22Rv1 (cell line): ENCODE measurements around the gene BYSL.

Experiments used
- H3K27ac ChIP-seq: fragments of 450-650 bp; 2 replicates; pipeline ENCODE4 v1.5.1; 2017
- ZFX ChIP-seq: fragments of 450-650 bp; IDR thresholded peaks from 2 replicates; pipeline ENCODE4 v1.6.1; 2017; ENCODE audit warnings: antibody characterized with exemption, borderline replicate concordance
- TF ChIP-seq, protein P1 (sequence below): fragments of 450-650 bp; IDR thresholded peaks from 2 replicates; pipeline ENCODE4 v1.5.1; 2017; ENCODE audit warnings: mild to moderate bottlenecking

Gene BYSL

DNA sequence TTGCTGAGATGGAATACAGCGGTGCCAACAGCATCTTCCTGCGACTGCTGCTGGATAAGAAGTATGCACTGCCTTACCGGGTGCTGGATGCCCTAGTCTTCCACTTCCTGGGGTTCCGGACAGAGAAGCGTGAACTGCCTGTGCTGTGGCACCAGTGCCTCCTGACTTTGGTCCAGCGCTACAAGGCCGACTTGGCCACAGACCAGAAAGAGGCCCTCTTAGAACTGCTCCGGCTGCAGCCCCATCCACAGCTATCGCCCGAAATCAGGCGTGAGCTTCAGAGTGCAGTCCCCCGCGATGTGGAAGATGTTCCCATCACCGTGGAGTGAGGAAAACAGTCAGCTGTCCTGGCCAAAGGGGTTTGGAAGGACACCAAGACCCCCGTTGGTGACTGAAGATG, 11.1 kb downstream of the BYSL start:
- H3K27ac ChIP-seq, result no peak overlapping the region
- TF ChIP-seq ZFX, result no peak
- TF ChIP-seq, protein P1, sequence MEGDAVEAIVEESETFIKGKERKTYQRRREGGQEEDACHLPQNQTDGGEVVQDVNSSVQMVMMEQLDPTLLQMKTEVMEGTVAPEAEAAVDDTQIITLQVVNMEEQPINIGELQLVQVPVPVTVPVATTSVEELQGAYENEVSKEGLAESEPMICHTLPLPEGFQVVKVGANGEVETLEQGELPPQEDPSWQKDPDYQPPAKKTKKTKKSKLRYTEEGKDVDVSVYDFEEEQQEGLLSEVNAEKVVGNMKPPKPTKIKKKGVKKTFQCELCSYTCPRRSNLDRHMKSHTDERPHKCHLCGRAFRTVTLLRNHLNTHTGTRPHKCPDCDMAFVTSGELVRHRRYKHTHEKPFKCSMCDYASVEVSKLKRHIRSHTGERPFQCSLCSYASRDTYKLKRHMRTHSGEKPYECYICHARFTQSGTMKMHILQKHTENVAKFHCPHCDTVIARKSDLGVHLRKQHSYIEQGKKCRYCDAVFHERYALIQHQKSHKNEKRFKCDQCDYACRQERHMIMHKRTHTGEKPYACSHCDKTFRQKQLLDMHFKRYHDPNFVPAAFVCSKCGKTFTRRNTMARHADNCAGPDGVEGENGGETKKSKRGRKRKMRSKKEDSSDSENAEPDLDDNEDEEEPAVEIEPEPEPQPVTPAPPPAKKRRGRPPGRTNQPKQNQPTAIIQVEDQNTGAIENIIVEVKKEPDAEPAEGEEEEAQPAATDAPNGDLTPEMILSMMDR, result no peak

DNA sequence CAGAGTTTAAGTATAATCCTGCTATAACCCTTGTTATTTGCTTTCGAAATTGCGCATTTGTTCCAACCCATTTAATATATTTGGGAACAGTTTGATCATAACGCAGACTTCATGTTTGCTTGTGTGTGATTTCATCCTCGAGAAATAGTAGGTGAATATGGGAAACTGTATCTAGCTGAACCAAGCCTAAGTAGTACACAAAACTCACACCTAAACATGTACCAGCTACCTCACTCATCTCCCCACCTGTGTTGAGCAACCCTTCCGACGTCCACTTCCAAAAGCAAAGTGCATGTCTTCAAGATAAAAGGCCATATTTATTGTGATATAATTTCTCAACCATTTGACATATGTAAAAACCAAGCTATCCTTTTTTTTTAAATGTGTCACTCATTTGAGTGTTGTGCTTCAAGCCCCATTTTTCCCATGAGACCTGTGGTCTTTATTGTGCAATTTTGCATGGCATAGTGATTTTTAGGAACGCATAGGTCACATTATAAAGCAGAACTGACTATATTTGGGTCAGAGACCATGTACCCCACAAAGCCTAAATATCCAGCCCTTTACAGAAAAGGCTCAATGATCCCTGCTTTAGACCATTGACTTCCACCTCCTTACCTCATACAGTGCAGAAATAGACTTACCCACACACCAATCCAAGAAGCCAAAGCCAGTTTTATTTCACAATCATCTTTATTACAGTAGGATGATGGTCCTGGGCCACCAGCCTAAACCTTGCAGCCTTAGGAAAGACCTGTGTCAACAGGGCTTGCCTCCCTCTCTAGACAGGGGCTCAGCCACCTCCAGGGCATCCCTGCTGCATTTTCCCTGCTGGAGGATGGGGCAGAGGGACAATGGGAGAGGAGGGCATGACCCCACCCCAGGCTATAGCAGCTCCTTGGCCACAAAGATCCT, 13.2 kb downstream of the BYSL start:
- TF ChIP-seq ZFX, result no peak
- TF ChIP-seq, protein P1, result no peak
- H3K27ac ChIP-seq, result no peak overlapping the region

DNA sequence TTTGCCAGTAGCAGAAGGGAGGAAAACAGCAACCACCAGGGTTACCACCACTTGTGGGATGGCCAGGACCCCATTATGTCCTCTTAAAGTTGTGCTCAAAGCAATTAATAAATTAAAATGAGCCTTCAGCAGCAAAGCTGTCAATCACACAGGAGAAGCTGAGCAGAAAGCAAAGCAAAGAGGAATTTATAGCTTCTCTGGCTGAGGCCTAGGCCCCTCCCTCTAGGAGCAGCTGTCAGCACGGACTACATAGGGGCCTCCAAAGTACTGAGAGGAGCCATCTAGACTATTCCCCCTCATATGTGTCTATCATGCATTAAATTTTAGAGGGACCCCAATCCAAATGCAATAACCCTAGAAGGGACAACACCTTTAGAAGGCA, 13.9 kb downstream of the BYSL start:
- no peak overlapping the region for H3K27ac ChIP-seq
- no peak for TF ChIP-seq ZFX
- TF ChIP-seq, protein P1, result no peak

DNA sequence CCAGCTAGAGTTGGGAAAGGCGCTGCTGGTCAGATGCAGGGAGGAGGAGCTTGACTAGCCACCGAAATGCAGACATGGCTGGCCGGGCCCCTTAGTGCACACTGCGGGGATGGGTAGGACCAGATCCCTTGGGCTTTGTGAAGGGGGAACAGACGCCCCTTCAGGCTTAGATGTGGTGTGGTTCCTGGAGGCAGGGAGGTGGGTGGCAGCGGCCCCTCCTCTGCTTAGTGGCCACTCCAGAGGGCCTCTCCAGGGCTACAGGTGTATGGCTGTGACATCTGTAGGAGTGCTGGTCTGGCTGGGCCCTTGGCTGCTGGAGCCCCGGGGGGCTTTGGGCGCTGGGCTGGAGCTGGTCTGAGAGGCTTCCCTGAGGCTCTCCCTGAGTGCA, 14.4 kb downstream of the BYSL start:
- no peak overlapping the region; the same call in 1 of the 2 replicates for H3K27ac ChIP-seq
- TF ChIP-seq ZFX, result no peak
- TF ChIP-seq, protein P1, result no peak

DNA sequence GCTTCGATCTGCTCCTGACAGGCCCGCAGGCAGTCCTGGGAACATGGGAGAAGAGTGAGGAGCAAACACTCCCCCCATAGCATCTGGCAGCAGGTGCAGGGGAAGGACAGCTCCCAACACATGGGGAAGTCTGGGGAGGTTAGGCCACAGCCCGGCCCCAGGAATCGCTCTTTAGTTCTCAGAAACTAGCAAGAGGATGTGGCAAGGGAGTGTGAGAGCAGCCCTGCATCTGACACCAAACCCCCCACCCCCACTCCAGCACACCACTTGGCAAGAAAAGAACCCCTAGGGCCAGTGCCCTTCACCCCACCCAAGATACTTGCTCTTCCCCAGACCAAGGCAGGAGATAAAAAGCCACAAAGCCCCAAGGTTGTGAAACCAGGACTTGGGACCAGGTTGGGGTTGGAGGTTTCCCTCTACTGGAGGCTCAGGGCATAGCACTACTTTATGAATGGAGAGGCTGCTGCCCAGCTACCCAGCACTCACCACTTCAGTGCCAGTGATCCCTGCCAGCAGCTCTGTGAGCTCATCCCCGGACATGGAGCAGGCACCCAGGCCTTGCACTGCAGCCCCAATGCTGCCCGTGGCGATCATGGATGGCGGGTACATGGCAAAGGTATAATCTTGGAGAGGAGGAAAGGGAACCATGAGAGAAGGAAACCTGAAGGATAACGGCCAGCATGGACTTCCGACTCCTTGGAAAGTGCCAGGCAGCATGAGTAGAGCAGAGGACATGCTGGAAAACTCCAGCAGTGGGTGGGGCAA, 15.0 kb downstream of the BYSL start:
- no peak overlapping the region; the same call in 1 of the 2 replicates for H3K27ac ChIP-seq
- TF ChIP-seq, protein P1, result peak; percentile 88
- no peak for TF ChIP-seq ZFX

DNA sequence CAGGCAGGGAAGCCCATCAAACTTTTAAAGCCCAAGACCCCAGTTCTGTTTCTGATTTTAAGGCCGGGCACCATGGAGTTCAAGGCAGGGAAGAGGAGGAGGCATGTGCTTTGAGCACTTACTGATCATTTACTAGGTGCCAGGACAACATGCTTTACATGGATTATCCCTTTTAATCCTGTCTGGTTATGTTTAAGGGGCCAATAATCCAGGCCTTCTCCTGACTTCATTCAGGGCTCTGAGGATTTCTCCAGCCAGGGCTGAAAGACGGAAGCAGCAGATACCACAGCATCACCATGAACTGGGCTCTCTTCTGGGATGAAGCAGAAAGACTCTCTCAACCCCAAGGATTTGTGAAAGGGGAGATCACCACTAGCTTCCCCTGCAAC, 16.2 kb downstream of the BYSL start:
- no peak overlapping the region for H3K27ac ChIP-seq

More for the DNA sequence above, 16.2 kb downstream of the BYSL start:
- TF ChIP-seq, protein P1, result no peak
- no peak for TF ChIP-seq ZFX
